Kidney tubule cell (primary cell): Measurements from ENCODE around the gene INPP5D.
"Not testable (repeated sequence)": the region's sequence is repeated elsewhere in the genome, so short reads cannot be mapped to it uniquely, and the experiment has no call there.

Experiments used
- DNase-seq: peaks from one replicate; pipeline ENCODE4 v3.0.0-alpha.2; 2018; ENCODE audit warnings: low spot score

The INPP5D gene

DNA sequence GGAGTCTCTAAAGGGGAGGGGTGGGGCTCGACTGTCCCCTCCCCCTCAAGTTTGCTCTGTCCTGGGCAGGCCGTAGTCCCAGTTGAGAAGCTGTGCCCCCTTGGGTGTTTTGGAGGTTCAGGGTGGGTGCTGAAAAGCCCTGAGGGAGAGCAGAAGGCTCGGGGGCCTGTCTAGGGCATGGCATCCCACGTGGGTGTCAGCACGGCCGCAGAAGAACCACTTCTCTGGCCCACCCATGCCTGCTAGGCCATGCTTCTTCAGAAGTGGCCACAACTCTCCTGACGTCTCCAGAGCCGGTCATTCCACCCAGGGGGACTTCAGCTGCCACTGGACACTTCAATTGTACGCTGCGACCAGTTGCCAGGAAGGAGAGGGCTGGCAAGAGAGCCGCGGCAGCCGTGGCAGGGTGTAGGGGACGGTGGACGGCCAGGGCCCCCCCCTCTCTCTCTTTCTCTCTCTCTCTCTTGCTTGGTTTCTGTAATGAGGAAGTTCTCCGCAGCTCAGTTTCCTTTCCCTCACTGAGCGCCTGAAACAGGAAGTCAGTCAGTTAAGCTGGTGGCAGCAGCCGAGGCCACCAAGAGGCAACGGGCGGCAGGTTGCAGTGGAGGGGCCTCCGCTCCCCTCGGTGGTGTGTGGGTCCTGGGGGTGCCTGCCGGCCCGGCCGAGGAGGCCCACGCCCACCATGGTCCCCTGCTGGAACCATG, at the start of gene INPP5D:
TSS of gene INPP5D (plus strand) at position 546 of the 704 bp plus-strand sequence. CDS start at position 683, 137 bp downstream.
- DNase-seq: no peak

GRCh38 chr2:233010569-233011267, 49.4 kb upstream of the INPP5D start:
- DNase-seq: no peak

DNA sequence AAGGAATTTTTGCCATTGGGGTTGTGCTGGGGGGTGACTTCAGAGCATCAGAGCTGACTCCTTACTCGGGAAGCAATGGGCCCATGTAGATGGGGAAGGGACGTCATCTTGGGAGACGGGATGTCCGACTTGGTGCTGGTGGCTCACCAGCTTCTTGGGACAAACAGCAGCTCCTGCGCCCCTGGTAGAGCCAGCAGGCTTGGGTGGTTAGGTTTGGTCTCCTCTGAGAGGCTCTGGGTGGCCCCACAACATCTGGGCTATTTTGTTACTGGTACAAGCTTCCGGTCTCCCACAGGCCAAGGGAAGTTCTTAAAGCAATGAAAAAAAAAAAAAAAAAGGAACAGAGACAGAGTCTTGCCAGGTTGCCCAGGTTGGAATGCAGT, 48.9 kb upstream of the INPP5D start:
- no peak for DNase-seq

GRCh38 chr2:233011702-233012131, 48.4 kb upstream of the INPP5D start:
- no peak for DNase-seq

- no peak for DNase-seq
Measured at GRCh38 chr2:233012301-233012971, 47.7 kb upstream of the INPP5D start.

GRCh38 chr2:233013027-233013461, 47.1 kb upstream of the INPP5D start, which contains the start of gene NGEF:
Gene NGEF (minus strand): TSS chr2:233013256. CDS start chr2:232974890, 38,366 bp downstream.
- no peak for DNase-seq

DNA sequence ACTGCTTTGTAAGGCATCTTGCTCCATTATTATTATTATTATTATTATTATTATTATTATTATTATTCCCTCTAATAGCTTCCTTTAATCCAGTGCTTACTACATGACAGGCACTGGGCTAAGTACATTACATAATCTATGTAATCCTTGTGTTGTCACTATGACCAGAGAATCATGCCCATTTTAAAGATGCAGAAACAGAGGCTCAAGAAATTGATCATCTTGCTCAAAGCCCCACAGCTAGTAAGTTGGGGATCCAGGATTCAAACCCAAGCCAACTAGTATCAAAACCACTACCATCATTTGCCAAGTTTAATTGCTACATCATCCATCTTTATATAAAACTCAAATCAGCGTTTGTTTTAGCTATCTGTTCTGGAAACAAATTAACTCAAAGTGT, 46.5 kb upstream of the INPP5D start:
- no peak for DNase-seq

GRCh38 chr2:233015019-233015645, 45.0 kb upstream of the INPP5D start:
- no peak for DNase-seq

DNA sequence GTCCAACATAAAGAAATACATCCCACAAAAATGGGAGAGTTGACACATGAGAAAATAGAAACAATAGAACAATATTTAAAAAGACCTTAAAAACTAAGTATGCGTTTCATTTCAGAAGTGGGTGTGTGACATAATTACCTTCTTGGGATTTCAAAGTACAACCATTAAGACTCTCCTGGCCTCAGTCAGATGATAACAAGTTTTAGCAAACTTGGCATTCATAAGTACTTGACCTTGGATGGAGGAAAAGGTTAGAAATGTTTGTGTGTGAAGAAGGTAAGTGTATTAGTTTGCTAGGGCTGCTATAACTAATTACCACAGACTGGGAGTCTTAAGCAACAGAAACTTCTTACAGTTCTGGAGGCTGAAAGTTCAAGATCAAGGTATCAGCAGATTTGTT, 42.2 kb upstream of the INPP5D start:
- no peak for DNase-seq

DNA sequence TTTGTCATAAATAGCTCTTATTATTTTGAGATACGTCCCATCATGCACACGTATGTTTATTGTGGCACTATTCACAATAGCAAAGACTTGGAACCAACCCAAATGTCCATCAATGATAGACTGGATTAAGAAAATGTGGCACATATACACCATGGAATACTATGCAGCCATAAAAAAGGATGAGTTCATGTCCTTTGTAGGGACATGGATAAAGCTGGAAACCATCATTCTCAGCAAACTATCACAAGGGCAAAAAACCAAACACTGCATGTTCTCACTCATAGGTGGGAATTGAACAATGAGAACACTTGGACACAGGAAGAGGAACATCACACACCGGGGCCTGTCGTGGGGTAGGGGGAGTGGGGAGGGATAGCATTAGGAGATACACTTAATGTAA, 40.5 kb upstream of the INPP5D start:
- DNase-seq: not testable (repeated sequence)

GRCh38 chr2:233020454-233020853, 39.7 kb upstream of the INPP5D start:
- no peak for DNase-seq

GRCh38 chr2:233021771-233022170, 38.4 kb upstream of the INPP5D start:
- peak; percentile 43 for DNase-seq

DNA sequence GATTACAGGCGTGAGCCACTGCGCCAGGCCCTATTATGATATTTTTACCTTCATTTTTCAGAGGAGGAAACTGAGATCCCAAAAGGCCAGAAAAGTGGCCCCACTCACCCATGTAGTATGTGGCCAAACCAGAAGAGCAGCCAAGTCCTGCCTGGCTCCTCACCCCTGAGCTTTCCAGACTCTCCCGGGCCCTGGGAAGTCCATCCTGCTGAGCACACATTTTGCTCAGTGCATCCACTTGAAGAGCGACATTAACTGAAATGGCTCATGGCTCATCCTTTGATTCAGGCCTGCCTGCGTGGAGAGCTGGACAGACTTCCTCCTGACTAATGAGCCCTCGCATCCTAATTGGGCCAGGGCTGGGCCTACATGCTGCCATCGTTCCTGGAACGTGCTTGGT, 37.6 kb upstream of the INPP5D start:
- no peak for DNase-seq

DNA sequence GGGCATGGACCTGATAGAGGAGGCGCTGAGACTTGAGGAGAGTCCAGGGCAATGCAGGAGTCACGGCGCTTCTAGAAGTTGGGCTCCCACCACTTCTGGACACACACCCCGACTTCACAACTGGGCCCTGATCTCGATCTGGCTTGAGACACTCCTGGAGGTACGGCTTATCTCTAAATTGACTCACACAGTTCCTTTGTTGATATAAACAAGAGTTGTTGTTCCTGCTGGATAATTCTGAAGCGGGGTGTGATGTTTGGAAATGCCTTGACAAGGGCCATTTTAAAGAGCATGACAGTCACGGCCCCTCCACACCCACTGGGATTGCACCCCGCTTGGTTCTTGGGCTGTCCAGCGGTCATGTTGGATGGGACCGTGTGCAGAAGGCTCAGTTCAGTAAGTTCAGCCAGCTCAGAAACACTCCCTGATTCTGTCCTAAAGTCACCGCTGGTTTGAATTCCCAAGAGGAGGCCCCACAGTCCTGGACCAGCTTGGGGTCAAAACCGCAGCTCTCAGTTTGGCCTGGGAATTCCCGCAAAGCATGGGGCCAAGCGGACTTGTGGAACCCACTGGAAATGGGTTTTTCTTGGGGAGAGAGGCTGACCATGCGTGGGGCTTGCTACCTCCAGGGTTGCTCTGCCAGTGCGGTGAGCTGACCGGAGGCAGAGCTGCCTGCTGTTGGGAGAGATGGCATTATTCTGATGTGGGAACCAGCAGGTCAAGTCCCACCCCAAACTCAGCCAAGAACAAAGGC, 37.0 kb upstream of the INPP5D start:
- DNase-seq: no peak

GRCh38 chr2:233023761-233024410, 36.3 kb upstream of the INPP5D start:
- DNase-seq: no peak

DNA sequence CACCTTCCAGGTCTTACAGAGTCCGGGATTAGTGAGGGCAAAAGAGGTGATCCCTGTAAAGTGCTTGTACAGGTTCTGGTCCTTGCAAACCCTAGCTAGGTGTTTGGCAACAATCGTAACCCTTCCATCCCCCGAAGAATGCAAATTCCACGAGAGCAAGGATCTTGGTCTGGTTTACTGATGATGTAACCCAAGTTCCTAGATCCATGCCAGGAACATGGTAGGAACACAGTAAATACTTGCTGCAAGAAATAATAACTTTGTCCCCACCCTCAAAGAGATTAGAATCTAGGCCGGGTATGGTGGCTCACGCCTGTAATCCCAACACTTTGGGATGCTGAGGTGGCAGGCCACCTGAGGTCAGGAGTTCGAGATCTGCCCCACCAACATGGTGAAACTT, 34.4 kb upstream of the INPP5D start:
- DNase-seq: no peak

- DNase-seq: peak; percentile 81
Measured at GRCh38 chr2:233026198-233026813, 33.8 kb upstream of the INPP5D start.

GRCh38 chr2:233029321-233029720, 30.8 kb upstream of the INPP5D start:
- no peak for DNase-seq

DNA sequence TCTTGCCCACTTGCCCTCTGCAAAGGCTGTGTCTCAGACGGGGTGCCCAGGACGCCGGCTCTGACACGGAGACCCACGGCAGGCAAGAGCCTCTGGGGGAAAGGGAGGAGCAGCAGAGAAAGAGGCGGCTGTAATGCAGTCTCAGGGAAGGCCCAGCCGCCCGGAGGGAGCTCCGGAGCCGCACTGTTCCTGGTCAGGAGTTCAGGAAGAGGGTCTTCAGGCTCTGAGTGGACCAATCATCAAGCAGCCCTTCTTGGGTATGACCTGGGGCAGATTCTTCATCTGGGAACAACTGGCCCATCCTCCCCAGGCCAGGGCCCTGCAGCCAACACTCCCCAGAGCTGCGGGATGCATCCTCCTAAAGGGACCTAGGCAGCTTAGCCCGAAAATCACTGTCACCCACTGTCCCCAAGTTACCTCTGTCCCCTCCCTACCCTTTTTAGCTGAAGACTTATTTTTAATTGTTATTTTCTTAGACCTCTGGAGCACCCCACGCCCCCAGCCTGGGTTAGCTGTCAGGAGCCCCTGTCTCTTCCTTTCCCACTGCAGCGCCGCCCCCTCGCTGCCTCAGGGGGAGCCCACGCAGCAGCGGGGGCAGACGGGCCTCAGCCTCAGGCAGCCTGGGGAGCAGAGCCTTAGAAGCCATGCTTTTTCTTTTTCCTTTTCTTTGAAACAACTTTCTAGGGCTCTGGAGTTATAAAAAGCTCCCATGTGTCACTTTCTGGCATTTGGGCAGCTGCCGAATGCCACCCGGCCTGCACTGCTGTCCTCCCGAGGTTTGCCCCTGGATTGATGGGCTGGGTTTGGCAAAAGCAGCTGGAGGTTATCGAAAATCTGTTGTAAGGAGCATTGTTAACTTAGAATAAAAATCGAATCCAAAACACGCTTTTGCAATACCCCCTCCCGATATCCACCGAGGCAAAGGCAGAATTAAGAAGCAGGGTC, 28.3 kb upstream of the INPP5D start:
- DNase-seq: no peak
